BLaER1 treated with 17β-estradiol and CSF1 and Interleukin-3, amounts not matched to agents 10 nM and 100 nM (cell line): Measurements from ENCODE around the gene MMP8.

ENCODE experiments used
- H3K27ac ChIP-seq, 11 experiments: shearing (Covaris generic); formaldehyde crosslinking; 2 replicates each; pipeline ENCODE4 v1.8.1; 2022
- H3K27me3 ChIP-seq, 11 experiments: shearing (Covaris generic); formaldehyde crosslinking; 2 replicates each; pipeline ENCODE4 v1.8.1; 2022
- H3K36me3 ChIP-seq, 11 experiments: shearing (Covaris generic); formaldehyde crosslinking; 2 replicates each; pipeline ENCODE4 v1.8.1; 2022
- H3K4me1 ChIP-seq, 10 experiments: shearing (Covaris generic); formaldehyde crosslinking; 2 replicates each; pipeline ENCODE4 v1.8.1; 2022
- H3K4me2 ChIP-seq, 11 experiments: shearing (Covaris generic); formaldehyde crosslinking; 2 replicates each; pipeline ENCODE4 v1.8.1; 2022
- H3K4me3 ChIP-seq, 10 experiments: shearing (Covaris generic); formaldehyde crosslinking; 2 replicates each; pipeline ENCODE4 v1.8.1; 2022
- H3K9ac ChIP-seq, 11 experiments: shearing (Covaris generic); formaldehyde crosslinking; 2 replicates each; pipeline ENCODE4 v1.8.1; 2022
- H3K9me3 ChIP-seq, 11 experiments: shearing (Covaris generic); formaldehyde crosslinking; replicated peaks in 1 of 11; 2 replicates each; pipeline ENCODE4 v1.8.1; 2022
- H4K20me1 ChIP-seq, 11 experiments: shearing (Covaris generic); formaldehyde crosslinking; 2 replicates each; pipeline ENCODE4 v1.8.1; 2022
- Cebpa-rat ChIP-seq, 11 experiments: shearing (Covaris generic); IDR thresholded peaks; 2 replicates each; pipeline ENCODE4 v1.8.1; 2022

Gene MMP8

DNA sequence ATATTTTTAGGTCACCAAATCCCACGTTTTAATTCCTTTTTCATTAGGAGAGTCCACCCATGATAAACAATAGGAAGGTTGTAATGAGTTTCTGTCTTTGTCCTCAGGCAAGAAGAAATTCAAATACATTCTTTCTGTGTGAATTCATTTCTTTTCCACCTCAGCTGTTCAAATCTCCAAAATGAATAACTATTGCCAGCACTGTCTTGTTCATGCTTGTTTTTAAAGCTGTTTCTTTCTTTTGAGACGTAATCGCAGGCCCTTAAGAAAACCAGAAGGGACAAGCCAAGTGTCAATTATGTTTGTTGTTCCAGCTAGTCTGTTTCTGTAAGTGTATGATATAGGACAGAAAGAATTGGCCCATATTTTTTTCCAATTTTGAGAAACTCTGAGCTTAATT, 39.4 kb downstream of the MMP8 start:
- Histone ChIP-seq H3K9ac (no peak overlapping the region), H3K27ac (peak overlapping the region in 1 of 11 experiments; percentile 54; a peak in 1 of 22 replicates), H4K20me1 (no peaks in the 10 kb centered on the region), H3K27me3 (no peaks in the 10 kb centered on the region), H3K36me3 (no peaks in the 10 kb centered on the region), H3K9me3 (peaks cover 0 to 15% (median 7%) of the 10 kb centered on the region in 11 experiments; a peak in 12 of 22 replicates), H3K4me1 (peaks cover 10 to 31% (median 15%) of the 10 kb centered on the region in 10 experiments), H3K4me3 (no peak overlapping the region), H3K4me2 (peak overlapping the region in 2 of 11 experiments; percentile 16 to 31; a peak in 1 of 22 replicates)
- TF ChIP-seq Cebpa-rat (IDR thresholded peaks at IDR 0.05), result no peak

DNA sequence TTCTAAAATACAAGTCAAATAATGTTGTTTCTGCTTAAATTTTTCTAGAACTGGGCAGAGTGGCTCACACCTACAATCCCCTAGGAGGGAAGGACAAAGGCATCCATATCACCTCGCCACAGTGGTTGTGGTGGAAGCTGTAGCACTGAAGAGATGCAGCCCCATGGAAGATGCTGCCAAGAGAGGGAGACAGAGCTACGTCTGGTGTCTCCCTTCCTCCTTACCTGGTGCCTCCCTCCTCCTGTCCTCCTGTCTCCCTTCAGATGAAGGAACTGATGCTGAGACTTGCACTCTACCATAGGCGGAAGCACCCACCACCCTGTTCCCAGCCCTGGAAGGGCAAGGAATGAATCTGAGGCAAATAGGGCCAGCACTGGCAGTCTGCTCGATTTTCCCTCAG, 41.5 kb downstream of the MMP8 start:
- Histone ChIP-seq H3K36me3 (no peaks in the 10 kb centered on the region), H3K9ac (no peak overlapping the region), H3K4me1 (peaks cover 13 to 45% (median 25%) of the 10 kb centered on the region in 10 experiments), H3K9me3 (peaks cover 0 to 15% (median 7%) of the 10 kb centered on the region in 11 experiments; a peak in 11 of 22 replicates), H3K4me3 (no peak overlapping the region), H3K27me3 (no peaks in the 10 kb centered on the region), H3K4me2 (no peak overlapping the region), H3K27ac (no peak overlapping the region), H4K20me1 (no peaks in the 10 kb centered on the region)
- TF ChIP-seq Cebpa-rat (IDR thresholded peaks at IDR 0.05), result no peak

GRCh38 chr11:102680945-102681344, 43.8 kb downstream of the MMP8 start:
- peak overlapping the region in 2 of 11 experiments; percentile 4 to 24; a peak in 3 of 22 replicates for H3K4me2 ChIP-seq
- H3K27ac ChIP-seq, result no peak overlapping the region
- H3K9ac ChIP-seq, result no peak overlapping the region
- peak in 2 of 11 experiments; percentile 16 to 28; a peak in 1 of 22 replicates for TF ChIP-seq Cebpa-rat (IDR thresholded peaks at IDR 0.05)
- H4K20me1 ChIP-seq, result no peaks in the 10 kb centered on the region
- H3K4me1 ChIP-seq, result peaks cover 4 to 37% (median 11%) of the 10 kb centered on the region in 10 experiments; a peak in 18 of 20 replicates
- no peaks in the 10 kb centered on the region for H3K36me3 ChIP-seq
- no peak overlapping the region for H3K4me3 ChIP-seq
- H3K9me3 ChIP-seq, result peaks cover 0 to 12% (median 7%) of the 10 kb centered on the region in 11 experiments; a peak in 10 of 22 replicates
- no peaks in the 10 kb centered on the region for H3K27me3 ChIP-seq

- Histone ChIP-seq H3K9me3 (peaks cover 0 to 12% (median 0%) of the 10 kb centered on the region in 11 experiments; a peak in 3 of 22 replicates), H3K4me1 (peaks cover 3 to 28% (median 11%) of the 10 kb centered on the region in 10 experiments; a peak in 17 of 20 replicates), H3K4me2 (no peak overlapping the region), H3K36me3 (no peaks in the 10 kb centered on the region), H3K9ac (no peak overlapping the region), H3K27me3 (no peaks in the 10 kb centered on the region), H4K20me1 (no peaks in the 10 kb centered on the region), H3K4me3 (no peak overlapping the region), H3K27ac (no peak overlapping the region)
- TF ChIP-seq Cebpa-rat (IDR thresholded peaks at IDR 0.05), result no peak
Observed at GRCh38 chr11:102678022-102678421, 46.7 kb downstream of the MMP8 start.

DNA sequence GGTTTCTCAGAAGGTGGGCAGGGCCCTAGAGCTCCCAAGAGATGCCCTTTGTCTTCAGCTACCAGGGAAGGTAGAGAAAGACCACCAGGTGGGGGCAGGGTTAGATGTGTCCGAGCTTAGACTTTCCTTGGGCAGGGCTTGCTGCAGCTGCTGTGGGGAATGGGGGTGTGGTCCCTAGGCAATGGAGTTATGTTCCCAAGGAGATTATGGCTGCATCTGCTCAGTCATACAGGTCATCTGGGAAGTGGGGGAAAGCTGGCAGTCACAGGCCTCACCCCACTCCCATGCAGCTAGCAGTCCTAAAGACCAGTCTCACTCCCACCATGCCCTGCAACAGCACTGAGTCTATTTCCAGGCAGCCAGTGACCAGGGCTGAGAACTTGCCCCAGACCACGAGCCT, 48.7 kb downstream of the MMP8 start:
- H3K27me3 ChIP-seq, result no peaks in the 10 kb centered on the region
- no peaks in the 10 kb centered on the region for H3K36me3 ChIP-seq
- no peak for TF ChIP-seq Cebpa-rat (IDR thresholded peaks at IDR 0.05)
- H4K20me1 ChIP-seq, result no peaks in the 10 kb centered on the region
- no peak overlapping the region for H3K4me2 ChIP-seq
- no peak overlapping the region for H3K4me3 ChIP-seq
- peaks cover 3 to 22% (median 11%) of the 10 kb centered on the region in 10 experiments; a peak in 17 of 20 replicates for H3K4me1 ChIP-seq
- H3K9ac ChIP-seq, result no peak overlapping the region
- H3K9me3 ChIP-seq, result peaks cover 0 to 12% (median 0%) of the 10 kb centered on the region in 11 experiments; a peak in 3 of 22 replicates
- H3K27ac ChIP-seq, result no peak overlapping the region

DNA sequence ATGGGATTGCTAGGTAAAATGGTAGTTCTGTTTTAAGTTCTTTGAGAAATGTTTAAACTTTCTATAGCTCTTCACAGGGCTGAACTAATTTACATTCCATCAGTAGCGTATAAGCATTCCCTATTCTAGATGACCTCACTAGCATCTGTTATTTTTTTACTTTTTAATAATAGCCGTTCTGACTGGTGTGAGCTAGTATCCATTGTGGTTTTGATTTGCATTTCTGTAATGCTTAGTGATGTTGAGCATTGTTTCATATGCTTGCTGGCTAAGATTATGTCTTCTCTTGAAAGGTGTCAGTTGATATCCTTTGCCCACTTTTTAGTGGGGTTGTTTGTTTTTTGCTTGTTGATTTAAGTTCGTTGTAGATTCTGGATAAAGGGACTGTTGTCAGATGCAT, 55.1 kb downstream of the MMP8 start:
- Histone ChIP-seq H3K27ac (no peak overlapping the region), H3K27me3 (no peaks in the 10 kb centered on the region), H3K9me3 (peaks cover 0 to 9% (median 0%) of the 10 kb centered on the region in 11 experiments; a peak in 3 of 22 replicates), H3K4me3 (no peak overlapping the region), H4K20me1 (no peaks in the 10 kb centered on the region), H3K4me1 (no peaks in the 10 kb centered on the region), H3K4me2 (no peak overlapping the region), H3K36me3 (no peaks in the 10 kb centered on the region), H3K9ac (no peak overlapping the region)
- TF ChIP-seq Cebpa-rat (IDR thresholded peaks at IDR 0.05), result no peak

DNA sequence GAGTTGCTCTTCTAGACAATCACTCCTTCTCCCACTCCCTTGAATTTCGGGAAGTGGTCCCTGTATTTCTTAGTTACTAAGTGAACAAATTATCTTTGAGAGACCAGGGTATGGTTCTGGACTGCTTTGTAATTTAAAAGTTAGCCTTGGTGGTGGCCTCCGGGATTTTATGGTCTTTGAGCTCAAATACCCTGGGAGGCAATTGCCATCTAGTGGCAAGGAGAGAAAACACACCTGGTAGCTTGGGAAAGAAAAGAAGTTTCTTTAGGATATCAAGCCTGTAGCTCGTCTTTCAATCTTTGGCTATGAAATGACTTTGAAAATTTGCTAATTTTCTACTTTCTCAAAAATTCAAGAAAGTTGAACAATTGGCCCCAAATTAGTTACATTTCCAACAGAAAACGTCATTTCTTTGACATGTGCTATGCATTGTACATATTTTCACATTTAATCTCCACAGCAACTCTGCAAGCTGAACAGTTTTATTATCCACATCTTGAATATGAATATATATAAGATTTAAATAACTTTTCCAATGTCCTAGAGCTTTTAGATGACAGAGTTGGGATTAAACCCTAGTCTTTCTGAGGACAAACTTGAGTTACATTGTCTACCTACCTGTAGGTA, 58.3 kb downstream of the MMP8 start:
- Histone ChIP-seq H3K9ac (no peak overlapping the region), H3K4me3 (no peak overlapping the region), H4K20me1 (no peaks in the 10 kb centered on the region), H3K4me2 (peak overlapping the region in 1 of 11 experiments; percentile 8; a peak in 1 of 22 replicates), H3K36me3 (no peaks in the 10 kb centered on the region), H3K27ac (no peak overlapping the region), H3K4me1 (peaks cover 0 to 11% (median 0%) of the 10 kb centered on the region in 10 experiments; a peak in 1 of 20 replicates), H3K27me3 (no peaks in the 10 kb centered on the region), H3K9me3 (no peaks in the 10 kb centered on the region)
- no peak for TF ChIP-seq Cebpa-rat (IDR thresholded peaks at IDR 0.05)

GRCh38 chr11:102664001-102664752, 60.6 kb downstream of the MMP8 start:
- Histone ChIP-seq H3K4me1 (peaks cover 0 to 11% (median 0%) of the 10 kb centered on the region in 10 experiments; a peak in 1 of 20 replicates), H3K36me3 (no peaks in the 10 kb centered on the region), H3K9me3 (no peaks in the 10 kb centered on the region), H3K4me3 (no peak overlapping the region), H4K20me1 (no peaks in the 10 kb centered on the region), H3K27me3 (no peaks in the 10 kb centered on the region), H3K27ac (no peak overlapping the region), H3K9ac (no peak overlapping the region), H3K4me2 (no peak overlapping the region)
- no peak for TF ChIP-seq Cebpa-rat (IDR thresholded peaks at IDR 0.05)

DNA sequence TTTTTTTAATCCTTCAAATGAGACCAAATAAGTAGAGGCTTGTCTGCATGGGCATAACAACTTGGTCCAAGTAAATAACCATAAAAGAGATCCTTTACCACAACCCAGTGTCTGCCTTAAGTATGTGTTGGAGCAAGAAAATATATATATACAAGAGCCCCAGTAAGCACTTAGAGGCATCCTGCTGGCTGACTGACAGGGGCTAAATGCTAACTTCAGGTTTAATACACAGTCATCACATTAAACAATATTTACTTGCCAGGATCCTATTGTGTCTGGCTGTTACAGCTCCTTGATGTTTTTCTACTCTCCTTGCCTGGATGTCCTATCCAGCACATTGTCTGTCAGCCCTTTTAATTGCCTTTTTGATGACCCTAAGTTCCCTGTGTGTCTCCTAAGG, 62.1 kb downstream of the MMP8 start:
- Histone ChIP-seq H3K4me2 (no peak overlapping the region), H3K36me3 (no peaks in the 10 kb centered on the region), H4K20me1 (no peaks in the 10 kb centered on the region), H3K27ac (no peak overlapping the region), H3K9ac (no peak overlapping the region), H3K4me3 (no peak overlapping the region), H3K9me3 (no peaks in the 10 kb centered on the region), H3K27me3 (no peaks in the 10 kb centered on the region), H3K4me1 (peaks cover 0 to 11% (median 0%) of the 10 kb centered on the region in 10 experiments; a peak in 1 of 20 replicates)
- TF ChIP-seq Cebpa-rat (IDR thresholded peaks at IDR 0.05), result no peak
